Measurements from ENCODE around the gene NOC4L. TPM values are rescaled to one million over a fixed set of nuclear protein-coding genes. Genes with fewer than 3 reads are reported as not detected.
"Not testable (repeated sequence)": the region's sequence is repeated elsewhere in the genome, so short reads cannot be mapped to it uniquely, and the experiment has no call there.

The NOC4L gene
- total RNA-seq, 4 donors from 2014 or later: 10.4 to 15.4 (median 11.5) TPM

DNA sequence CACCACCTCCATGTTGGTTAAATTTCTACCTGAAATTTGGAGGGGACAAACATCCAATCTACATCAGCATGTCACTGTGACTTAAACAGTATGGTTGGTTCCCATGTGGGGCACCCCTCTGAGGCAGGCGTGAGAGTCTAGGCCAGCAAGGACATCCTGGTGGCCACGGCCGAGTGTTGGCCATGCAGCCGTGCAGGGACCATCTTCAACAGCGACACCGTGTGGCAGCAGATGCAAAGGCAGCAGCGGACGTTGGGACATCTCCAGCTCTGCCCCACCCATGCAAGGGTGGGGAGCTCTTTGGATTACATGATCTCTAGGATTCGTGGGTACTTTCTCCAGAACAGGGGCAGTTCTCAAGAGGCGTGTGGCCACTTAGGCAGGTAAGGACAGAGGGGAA is 49.8 kb downstream of the NOC4L start:
- no peak for DNase-seq (ENCODE audit: extremely low spot score)
- Histone ChIP-seq H3K4me3 (no peak overlapping the region), H3K4me1 (peaks cover 9 to 21% (median 17%) of the 10 kb centered on the region in 4 donors), H3K36me3 (no peaks in the 10 kb centered on the region), H3K27me3 (peaks cover 0 to under 1% (median 0%) of the 10 kb centered on the region in 4 donors), H3K27ac (replicated peaks in 1 of 4) (no peak overlapping the region), H3K9me3 (peaks cover 0 to 14% (median 4%) of the 10 kb centered on the region in 4 donors)
- 66% methylated on average over 4 of the region's 10 CpGs for WGBS
- TF ChIP-seq, protein P1, sequence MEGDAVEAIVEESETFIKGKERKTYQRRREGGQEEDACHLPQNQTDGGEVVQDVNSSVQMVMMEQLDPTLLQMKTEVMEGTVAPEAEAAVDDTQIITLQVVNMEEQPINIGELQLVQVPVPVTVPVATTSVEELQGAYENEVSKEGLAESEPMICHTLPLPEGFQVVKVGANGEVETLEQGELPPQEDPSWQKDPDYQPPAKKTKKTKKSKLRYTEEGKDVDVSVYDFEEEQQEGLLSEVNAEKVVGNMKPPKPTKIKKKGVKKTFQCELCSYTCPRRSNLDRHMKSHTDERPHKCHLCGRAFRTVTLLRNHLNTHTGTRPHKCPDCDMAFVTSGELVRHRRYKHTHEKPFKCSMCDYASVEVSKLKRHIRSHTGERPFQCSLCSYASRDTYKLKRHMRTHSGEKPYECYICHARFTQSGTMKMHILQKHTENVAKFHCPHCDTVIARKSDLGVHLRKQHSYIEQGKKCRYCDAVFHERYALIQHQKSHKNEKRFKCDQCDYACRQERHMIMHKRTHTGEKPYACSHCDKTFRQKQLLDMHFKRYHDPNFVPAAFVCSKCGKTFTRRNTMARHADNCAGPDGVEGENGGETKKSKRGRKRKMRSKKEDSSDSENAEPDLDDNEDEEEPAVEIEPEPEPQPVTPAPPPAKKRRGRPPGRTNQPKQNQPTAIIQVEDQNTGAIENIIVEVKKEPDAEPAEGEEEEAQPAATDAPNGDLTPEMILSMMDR (IDR thresholded peaks at IDR 0.05): no peak
- TF ChIP-seq POLR2AphosphoS5 (IDR thresholded peaks at IDR 0.05): no peak
- no peak for TF ChIP-seq POLR2A (IDR thresholded peaks at IDR 0.05; ENCODE audit: low read depth)
- TF ChIP-seq EP300 (IDR thresholded peaks at IDR 0.05): no peak
- intact Hi-C loops (cut with DNase I): no loop called here

DNA sequence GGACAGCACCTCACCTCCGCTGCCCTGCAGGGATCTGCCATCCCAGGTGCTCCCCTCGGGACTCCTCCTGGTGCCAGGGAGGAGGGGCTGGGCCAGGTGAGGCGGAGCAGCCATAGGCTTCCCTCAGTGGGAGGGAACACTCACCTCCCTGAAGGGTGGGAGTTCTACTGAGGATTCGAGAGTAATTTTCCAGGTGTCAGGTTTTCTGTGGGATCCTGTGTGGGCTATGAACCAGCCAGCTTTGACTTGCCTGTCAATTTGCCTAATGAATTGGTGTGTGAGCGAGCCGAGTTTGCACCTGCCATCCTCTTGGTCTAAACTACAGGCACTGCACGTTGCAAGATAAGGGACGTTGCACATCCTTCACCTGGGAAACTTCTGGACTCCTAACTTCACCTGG is 50.3 kb downstream of the NOC4L start:
- DNase-seq (ENCODE audit: extremely low spot score): no peak
- no peak for TF ChIP-seq POLR2A (IDR thresholded peaks at IDR 0.05; ENCODE audit: low read depth)
- TF ChIP-seq EP300 (IDR thresholded peaks at IDR 0.05): no peak
- no peak for TF ChIP-seq POLR2AphosphoS5 (IDR thresholded peaks at IDR 0.05)
- TF ChIP-seq, protein P1 (IDR thresholded peaks at IDR 0.05): no peak
- H3K4me1 ChIP-seq: peaks cover 9 to 16% (median 14%) of the 10 kb centered on the region in 4 donors
- peaks cover 0 to 6% (median 0%) of the 10 kb centered on the region in 4 donors for H3K27me3 ChIP-seq
- no peak overlapping the region for H3K27ac ChIP-seq (replicated peaks in 1 of 4)
- H3K9me3 ChIP-seq: peaks cover 0 to 14% (median 4%) of the 10 kb centered on the region in 4 donors
- H3K4me3 ChIP-seq: no peak overlapping the region
- no peaks in the 10 kb centered on the region for H3K36me3 ChIP-seq
- intact Hi-C loops (cut with DNase I): no loop called here
- 70% methylated on average over 2 of the region's 8 CpGs for WGBS

DNA sequence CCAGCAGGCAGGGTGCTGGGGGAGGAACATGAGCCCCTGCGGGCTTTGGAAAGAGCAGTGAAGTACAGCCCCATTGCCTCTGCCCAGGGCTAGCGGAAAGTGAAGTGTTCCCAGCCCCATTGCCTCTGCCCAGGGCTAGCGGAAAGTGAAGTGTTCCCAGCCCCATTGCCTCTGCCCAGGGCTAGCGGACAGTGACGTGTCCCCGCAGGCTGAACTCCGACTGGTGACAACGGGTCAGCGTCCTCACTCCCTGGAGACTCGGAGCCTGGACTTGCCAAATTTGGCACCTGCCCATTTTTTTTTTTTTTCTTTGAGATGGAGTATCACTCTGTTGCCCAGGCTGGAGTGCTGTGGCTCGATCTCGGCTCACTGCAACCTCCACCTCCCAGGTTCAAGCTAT is 51.0 kb downstream of the NOC4L start:
- WGBS: 90% methylated on average over 10 of the region's 12 CpGs
- H3K27me3 ChIP-seq; H3K36me3 ChIP-seq; DNase-seq (ENCODE audit: extremely low spot score); intact Hi-C loops (cut with DNase I); H3K4me3 ChIP-seq; H3K27ac ChIP-seq (replicated peaks in 1 of 4): not testable (repeated sequence)
- Histone ChIP-seq H3K4me1 (peaks cover 6 to 11% (median 8%) of the 10 kb centered on the region in 4 donors), H3K9me3 (peaks cover 0 to 14% (median 4%) of the 10 kb centered on the region in 4 donors)

DNA sequence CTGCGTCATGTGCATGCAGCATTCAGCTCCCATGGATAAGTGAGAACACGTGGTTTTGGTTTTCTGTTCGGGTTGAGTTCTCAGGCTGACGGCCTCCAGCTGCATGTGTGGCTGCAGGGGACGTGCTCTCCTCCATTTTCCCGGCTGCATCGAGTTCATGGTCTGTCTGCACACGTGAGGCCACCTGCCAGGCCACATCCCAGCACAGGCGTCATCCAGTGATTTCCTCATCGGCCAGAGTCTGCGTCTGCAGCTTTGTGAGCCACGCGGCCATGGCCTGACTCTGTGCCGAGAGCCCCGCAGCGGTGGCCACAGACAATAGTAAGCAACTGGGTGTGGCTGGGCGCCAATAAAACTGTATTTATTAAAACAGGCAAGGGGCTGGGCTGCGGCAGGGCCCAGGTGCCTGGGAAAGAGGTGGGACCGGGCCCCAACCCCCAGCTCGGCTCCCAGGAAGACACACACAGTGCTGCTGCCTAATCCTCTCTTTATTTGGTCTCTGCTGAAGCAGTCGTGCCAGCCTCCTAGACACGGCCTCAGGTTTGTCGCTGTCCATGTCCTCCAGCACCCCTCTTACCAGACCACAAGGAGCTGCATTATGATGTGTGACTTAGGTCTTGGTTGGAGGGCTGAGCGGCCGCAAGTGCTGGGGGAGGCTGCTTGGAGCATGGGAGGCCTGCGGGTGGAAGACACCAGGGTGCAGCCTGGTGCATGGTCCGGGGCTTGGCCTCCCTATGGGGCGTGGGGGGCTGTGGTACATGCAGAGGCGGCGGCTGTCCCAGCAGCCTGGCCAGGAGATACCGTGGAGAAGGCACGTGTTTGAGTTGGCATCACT is 52.0 kb downstream of the NOC4L start:
- peaks cover 0 to under 1% (median under 1%) of the 10 kb centered on the region in 4 donors for H3K4me1 ChIP-seq
- H3K27me3 ChIP-seq: peaks cover 0 to 12% (median 0%) of the 10 kb centered on the region in 4 donors
- WGBS: 83% methylated on average over 25 of the region's 32 CpGs
- DNase-seq (ENCODE audit: extremely low spot score): no peak
- H3K9me3 ChIP-seq: peaks cover 0 to 14% (median 4%) of the 10 kb centered on the region in 4 donors
- no peak overlapping the region for H3K27ac ChIP-seq (replicated peaks in 1 of 4)
- H3K36me3 ChIP-seq: no peaks in the 10 kb centered on the region
- H3K4me3 ChIP-seq: no peak overlapping the region
- intact Hi-C loops (cut with DNase I): no loop called here
- TF ChIP-seq POLR2A (IDR thresholded peaks at IDR 0.05; ENCODE audit: low read depth) (no peak), EP300 (IDR thresholded peaks at IDR 0.05) (no peak), POLR2AphosphoS5 (IDR thresholded peaks at IDR 0.05) (no peak)
- TF ChIP-seq, protein P1 (IDR thresholded peaks at IDR 0.05): no peak

DNA sequence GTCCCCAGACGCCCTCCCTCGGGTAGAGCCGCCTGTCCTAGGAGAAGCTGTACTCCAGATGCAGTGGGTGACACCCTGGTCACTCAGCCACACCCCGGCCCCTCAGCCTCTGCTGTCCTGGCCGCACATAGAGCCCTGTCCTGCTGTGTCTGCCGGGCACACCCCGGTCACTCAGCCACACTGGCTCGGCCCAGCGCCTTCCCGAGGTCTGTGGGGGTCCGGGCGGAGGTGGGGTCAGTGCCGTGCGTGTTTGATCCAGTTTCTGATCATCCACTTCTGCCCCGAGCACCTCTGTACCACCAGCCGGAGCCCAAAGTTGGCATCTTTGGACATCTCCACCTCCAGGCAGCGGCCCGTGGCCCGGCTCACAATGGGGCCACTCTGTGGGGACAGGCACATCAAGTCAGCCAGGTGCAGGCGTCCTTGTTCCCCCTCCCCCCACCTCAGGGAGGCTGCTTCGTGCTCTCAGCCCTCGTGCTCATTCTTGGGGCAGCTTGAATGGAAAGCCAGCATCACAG is 52.7 kb downstream of the NOC4L start:
- Histone ChIP-seq H3K9me3 (peaks cover 0 to 14% (median 4%) of the 10 kb centered on the region in 4 donors), H3K27ac (replicated peaks in 1 of 4) (no peak overlapping the region), H3K4me1 (no peaks in the 10 kb centered on the region), H3K36me3 (no peaks in the 10 kb centered on the region), H3K4me3 (no peak overlapping the region), H3K27me3 (peaks cover 0 to 19% (median 0%) of the 10 kb centered on the region in 4 donors)
- no peak for DNase-seq (ENCODE audit: extremely low spot score)
- WGBS: 93% methylated on average over 8 of the region's 22 CpGs
- intact Hi-C loops (cut with DNase I): no loop called here
- TF ChIP-seq POLR2A (IDR thresholded peaks at IDR 0.05; ENCODE audit: low read depth) (no peak), POLR2AphosphoS5 (IDR thresholded peaks at IDR 0.05) (no peak), EP300 (IDR thresholded peaks at IDR 0.05) (no peak)
- TF ChIP-seq, protein P1 (IDR thresholded peaks at IDR 0.05): no peak
